KBM-7 (cell line): Measurements from ENCODE around the gene ADAMTSL1.

Experiments
- DNase-seq: peaks from one replicate; pipeline ENCODE4 v3.0.0-alpha.2; 2015
- in situ Hi-C: fragments of 300-500 bp; cut with MboI; formaldehyde crosslinking; loops from 2 replicates; pipeline ENCODE4 v1.14.3; 2020; ENCODE audit warnings: low sequenced_read_pairs, low pct_unique_long_range_greater_than_20kb, mixed read lengths

The ADAMTSL1 gene

DNA sequence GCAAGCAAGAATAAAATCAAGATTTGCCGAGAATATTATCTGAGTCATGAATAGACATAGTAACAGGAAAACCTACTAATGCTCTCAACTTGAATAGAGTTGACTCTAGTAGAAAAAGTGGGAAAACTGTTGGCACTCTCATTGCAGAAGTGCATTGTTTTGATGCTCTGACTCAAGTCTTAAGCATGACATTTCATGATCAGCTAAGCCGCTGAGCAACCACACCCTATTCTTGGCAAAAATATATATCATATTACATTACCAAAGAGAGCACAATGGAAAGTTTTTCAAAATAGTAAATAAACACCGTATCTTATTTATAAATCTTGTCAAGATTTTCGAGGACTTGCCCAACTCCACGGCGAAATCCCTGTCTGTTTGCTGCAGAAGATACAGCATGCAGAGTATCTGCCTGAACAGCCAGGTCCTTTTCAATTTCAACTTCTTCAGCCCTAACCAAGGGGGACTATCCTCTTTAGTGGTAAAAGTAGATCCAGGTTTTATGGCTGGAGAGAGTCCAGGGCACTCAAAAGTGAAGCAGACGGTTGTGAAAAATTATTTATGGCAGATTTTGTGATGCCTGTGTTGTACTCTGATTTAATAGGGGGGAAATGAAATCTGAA lies 13.9 kb upstream of the ADAMTSL1 start:
- no peak for DNase-seq
- in situ Hi-C loops, result no loop called here

DNA sequence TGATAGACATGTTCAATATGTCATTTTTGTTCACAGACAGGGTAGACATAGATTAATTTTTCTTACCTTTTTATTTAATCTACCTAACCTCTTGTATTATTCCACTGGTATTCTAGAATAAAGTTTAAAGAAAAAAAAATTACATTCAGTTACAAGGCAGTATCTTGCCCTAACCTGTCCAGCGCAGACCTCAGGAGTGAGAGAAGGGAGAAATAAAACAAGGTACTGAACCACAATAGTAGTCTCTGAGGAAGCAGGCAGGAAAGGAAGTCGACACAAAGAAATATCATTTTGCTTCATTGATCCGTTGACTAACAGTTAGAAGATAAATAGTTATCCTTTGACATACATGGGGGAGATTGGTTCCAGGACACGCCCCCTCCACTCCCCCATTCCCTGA lies 12.5 kb upstream of the ADAMTSL1 start:
- no peak for DNase-seq
- in situ Hi-C loops, result no loop called here

DNA sequence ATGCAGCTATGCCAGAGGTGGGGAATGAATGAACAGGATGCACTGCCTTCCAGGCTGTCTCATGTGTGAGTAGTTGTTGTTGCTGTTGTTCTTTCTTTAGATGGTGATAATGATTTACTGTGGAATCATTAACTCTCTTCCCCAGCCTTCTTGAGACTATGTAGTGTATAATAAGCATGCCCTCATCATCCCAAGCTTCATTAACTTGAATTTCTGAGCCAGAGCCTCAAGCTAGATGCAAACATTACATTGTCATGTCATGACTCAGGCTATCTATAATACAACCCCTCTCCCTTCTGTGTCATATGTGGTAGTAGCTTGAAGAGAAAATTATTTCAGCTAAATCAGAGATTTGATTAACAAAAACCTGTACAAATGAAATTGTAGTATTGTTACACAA lies 10.0 kb upstream of the ADAMTSL1 start:
- DNase-seq, result no peak
- in situ Hi-C loops, result no loop called here

DNA sequence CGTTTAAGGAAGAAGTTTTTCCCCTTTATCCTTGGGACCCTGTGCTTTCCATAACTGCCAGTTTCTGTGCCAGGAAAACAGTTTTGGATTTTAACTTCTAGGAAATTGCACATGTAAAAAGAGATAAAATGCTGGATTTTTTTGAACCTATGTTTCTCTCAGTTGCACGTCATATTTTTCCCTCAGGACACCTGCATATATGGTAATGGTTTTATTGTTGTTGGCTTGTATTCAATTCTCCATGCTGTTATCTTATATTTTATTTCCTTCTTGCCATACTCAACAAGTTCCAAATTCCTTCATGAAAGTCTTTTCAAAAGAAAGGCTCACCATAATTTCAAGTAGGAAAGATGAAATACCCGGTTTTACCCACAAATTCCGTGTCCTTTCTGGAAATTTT lies 7.9 kb upstream of the ADAMTSL1 start:
- DNase-seq, result no peak
- in situ Hi-C loops, result no loop called here

DNA sequence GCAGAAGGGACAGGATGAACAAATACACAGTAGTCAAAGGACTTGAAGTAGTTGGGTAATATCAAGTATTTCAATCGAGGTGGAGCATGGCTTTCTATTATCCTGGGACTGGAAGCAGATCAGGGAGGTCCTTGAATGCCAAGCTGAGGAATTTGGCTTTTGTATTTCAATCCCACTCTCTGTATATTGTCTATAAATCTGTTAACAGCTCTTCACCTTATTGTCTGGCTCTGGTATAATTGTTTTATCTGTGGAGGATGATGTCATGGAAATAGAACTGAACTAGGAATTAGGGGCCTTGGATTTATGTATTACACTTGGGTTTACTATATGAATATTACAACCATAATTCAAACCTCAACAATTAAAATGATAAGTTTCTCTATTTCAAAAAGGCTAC lies 6.3 kb upstream of the ADAMTSL1 start:
- in situ Hi-C loops, result no loop called here
- DNase-seq, result no peak

DNA sequence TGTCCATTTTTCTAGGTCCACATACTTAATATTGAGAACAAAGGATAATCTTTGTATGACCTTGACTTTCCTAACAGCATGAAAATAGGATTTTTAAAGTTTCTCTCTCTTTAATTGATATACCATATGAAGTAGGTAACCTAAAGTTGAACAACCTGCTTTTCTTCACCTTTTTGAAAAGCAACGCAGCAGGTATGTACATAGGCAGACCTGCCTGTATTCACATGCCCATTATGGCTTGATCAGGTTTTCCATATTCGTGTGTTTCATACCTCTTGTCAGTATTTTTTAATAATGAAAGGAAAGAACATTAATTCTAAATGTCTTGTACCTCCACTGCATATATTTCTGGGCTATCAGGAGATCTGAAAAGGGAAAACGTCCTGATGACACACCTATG lies 1.5 kb upstream of the ADAMTSL1 start:
- in situ Hi-C loops, result no loop called here
- DNase-seq, result no peak

DNA sequence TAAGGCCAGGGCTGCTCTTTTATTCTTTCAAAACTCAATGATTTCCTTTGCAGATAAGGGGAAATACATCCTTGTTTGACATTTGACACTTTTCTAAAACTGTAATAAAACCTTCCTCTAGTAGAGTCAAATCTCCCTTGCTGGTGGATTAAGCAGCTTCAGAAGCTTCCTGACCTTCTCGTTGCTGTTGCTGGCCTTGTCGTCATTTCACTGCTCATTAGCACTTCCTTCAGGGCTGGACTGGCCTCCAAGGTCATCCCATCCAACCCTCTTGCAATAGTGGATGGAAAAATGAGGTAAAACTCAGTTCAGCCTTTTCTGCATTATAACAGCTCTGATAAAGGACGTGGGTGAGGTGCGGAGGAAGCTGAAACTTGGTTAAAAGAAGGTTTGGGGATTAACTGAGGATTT lies 1.1 kb upstream of the ADAMTSL1 start:
- in situ Hi-C loops, result no loop called here
- no peak for DNase-seq

DNA sequence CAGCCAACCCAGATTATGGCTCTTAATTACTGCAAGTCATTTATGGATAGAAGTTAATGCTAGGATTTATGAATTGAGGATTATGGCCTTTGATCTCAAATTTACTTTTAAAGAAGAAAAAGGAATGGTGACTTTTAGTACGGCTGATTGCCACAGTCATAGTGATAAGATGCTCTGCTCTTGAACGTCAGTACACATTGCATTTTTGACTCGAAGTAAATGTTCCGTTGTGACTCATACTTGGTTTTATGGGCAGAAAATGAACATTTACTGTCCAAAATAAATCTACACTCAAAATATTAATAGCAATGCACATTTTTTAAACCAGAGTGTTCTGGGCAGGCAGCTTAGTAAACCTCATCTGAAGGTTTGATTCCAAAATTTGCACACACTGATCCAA lies 830 bp downstream of the ADAMTSL1 start:
- in situ Hi-C loops, result no loop called here
- DNase-seq, result no peak

DNA sequence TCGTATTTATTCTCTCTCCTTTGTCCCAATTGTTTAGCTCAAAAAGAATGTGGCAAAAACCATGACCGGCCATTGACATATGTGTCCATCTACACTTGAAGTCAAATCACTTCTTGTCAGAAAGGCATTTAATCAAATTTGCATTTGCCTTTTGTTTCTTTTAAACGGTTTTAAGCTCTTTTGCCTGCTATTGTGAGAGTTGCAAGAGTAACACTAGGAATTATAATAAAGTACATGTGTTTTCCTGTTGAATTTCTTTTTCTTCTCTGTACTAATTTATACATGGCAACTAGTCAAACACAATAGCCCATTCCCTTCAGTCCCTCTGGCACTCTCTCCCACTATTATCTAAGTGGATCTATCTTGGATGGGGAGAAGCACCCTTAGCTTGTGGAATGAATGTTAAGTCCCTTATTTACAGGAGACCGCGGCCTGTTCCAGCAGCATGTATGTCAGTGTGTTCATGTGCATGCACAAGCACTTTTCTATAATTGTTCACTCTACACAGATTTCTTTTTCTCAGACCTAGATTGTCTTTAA lies 3.2 kb downstream of the ADAMTSL1 start:
- in situ Hi-C loops, result no loop called here
- no peak for DNase-seq

DNA sequence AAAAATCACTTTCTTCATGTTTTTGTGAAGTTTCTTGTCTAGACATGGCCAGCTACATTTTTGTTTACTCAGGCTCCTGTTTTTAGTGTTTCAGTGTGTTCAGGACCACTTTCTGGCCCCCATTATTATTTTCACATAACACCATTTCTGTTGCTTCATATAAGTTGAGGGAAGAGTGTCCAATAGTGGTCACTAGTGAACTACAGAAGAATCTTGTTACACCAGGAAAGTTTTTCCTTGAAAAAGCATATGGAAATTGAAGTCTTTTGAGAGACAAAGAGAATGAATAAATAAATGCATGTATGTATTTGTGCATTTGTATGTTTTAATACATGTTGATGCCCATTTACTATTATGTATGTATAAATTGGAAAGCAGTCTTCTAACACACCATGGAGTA lies 3.8 kb downstream of the ADAMTSL1 start:
- DNase-seq, result no peak
- in situ Hi-C loops, result no loop called here

DNA sequence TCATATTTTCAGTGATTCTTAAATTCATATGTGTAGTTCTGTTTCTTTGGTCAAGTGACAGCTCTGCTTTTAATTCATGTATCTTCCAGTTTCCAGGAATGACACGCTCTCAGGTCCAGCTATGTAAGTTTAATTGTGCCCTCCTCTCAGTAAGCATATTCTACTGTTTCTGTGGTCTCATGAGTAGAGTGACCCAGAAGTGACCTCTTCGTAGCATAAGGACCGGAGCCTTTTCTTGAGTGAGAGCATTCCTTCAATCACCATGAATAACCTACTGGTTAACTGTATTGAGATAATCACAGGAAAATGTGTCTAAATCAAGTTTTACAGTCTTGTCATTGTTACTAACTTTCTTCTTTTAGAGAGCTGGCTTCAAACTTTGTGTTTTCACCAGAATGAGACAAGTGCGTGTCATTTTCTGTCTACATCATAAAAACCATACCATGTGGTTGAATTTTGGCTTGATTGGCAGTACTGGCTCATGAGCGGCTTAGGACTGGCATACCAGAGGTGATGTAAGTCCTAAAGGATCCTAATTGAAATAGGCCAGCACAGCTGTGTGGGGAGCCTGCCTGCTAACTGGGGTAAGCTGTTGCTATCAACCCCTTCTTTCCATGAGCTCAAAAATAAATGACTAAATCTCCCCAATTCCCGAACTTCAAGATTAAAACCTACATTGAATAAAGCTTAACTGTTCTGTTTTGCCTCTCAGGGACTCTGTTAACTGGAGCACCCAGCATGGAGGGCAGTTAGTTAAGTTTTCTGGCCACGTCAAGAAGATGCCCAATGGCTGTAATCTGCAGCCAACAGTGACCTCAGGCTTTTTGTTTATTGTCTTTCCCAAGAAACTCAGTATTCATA lies 4.8 kb downstream of the ADAMTSL1 start:
- DNase-seq, result no peak
- in situ Hi-C loops, result no loop called here

DNA sequence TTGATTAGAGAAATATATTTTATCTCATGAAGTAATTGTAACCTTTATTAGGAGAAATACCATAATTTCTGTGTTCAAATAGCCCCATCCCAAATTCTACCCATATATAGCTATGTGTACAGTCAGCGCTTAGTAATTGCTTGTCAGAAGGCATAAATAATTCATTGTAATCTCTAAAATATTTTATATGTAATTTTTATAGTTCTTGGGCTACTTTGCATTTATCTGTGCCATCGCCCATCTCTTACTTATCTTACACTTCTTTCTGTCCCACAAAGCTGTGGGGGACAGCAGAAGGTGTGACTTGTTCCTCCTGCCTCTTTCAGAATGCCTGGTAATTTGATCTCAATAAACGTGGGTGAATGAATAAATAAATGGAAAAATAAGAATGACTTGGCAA lies 5.5 kb downstream of the ADAMTSL1 start:
- no peak for DNase-seq
- in situ Hi-C loops, result no loop called here

DNA sequence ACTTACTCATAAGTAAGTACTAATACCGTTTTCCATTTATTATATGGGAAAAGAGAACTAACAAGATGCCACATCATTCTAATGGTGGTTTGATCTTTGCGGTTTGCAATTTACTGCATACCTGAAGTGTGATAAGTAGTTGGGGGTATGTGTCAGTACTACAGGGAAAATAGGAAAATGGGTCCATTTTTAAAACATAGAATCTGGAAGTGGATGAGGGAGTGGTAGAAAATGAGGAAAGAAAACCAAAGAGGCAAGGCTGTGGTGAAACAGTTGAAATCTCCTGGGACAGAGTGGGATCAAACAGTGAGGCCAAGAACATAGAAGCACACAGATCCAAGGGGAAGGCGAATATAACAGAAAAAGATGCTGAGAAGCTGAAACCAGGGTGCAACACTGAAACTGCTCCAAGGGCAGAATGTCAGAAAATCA lies 6.7 kb downstream of the ADAMTSL1 start:
- DNase-seq, result no peak
- in situ Hi-C loops, result no loop called here

DNA sequence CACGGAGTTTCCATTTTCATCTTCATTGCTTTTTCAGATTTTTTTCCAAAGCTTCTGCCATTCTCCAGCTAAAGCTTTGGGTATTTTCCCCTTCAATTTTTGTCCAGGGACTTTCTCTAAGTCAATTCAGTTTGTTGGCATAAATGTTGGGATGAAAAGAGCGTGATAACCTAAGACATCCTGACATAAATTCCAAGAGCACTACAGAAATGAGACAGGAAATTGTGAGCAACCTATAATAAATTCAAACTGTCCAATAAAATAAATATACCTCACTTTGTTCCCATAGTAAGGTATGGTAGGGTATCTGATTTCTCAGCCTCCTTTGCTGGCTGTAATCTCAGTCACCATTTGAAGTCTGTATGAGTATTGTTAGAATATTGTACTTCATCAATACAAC lies 8.4 kb downstream of the ADAMTSL1 start:
- in situ Hi-C loops, result no loop called here
- DNase-seq, result no peak

DNA sequence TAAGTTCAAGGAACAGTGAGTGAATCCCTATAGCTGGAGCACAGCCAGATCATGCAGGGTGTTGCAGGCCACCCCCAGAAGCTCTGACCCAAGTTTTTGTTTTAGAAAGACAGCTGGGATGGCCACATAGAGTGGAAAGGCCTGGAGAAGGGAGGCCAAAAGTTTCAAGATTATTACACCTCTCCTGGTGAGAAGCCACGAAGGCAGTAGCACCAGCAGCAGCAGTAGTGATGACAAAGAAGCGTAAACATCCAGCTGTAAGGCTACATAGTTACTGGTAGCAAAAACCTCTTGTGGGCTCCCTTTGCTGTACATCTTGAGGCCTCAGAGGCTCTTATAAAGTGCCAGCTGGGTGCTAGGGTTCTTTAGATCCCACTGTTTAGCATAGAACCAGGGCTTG lies 11.8 kb downstream of the ADAMTSL1 start:
- in situ Hi-C loops, result no loop called here
- DNase-seq, result no peak

DNA sequence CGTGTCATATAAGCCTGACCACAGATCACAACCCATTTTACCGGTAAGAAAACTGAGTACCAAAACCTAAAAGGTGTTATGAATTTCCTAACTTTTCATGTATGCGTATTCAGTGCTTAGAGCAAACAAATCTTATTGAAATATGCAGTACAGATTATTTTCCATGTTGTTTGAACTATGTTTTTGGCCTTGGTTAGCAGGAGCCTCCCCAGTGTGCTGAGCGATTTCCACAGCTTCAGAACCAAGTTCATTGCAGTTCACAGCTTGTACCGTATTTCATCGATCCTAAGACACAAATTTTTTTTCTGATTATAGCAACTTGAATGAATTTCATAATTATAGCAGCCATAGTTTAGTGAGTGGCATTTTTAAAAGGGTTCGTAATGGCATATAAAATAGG lies 13.7 kb downstream of the ADAMTSL1 start:
- in situ Hi-C loops, result no loop called here
- no peak for DNase-seq

DNA sequence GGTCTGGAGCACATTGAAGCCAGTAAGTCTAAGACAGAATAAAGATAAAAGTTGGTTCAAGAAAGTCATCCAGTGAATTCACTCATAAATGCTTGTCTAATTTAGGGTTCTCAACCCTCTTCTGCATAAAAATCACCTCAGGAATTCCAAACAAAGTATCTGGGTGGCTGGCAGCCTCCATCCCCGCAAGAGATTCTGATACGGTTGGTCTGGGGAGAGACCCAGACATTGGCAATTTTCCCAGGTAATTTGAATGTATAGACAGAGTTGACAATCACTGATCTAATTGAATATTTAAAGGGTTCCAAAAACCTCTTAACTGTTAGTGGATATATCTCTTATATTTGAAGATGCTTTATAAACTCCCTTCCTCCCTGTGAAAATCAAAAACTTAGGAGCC lies 14.9 kb downstream of the ADAMTSL1 start:
- in situ Hi-C loops, result no loop called here
- no peak for DNase-seq

DNA sequence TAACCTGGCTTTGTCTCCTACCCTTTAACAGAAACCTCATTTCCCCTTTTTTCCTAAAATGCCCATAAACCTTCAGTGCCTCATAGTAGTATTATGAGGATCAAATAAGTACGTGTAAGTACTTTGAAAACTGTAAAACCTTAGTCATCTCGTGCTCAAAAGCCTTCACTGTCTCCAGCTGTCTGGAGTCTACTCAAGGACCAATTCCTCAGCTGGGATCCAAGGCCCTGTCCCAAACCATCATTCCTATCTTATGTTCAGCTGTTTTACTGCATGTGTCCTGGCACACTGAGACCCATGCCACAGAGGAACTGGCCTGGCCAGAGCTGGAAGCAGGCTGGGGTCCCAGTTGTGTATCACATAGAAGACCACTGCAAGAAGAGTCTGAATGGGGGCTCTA lies 15.9 kb downstream of the ADAMTSL1 start:
- in situ Hi-C loops, result no loop called here
- DNase-seq, result no peak

DNA sequence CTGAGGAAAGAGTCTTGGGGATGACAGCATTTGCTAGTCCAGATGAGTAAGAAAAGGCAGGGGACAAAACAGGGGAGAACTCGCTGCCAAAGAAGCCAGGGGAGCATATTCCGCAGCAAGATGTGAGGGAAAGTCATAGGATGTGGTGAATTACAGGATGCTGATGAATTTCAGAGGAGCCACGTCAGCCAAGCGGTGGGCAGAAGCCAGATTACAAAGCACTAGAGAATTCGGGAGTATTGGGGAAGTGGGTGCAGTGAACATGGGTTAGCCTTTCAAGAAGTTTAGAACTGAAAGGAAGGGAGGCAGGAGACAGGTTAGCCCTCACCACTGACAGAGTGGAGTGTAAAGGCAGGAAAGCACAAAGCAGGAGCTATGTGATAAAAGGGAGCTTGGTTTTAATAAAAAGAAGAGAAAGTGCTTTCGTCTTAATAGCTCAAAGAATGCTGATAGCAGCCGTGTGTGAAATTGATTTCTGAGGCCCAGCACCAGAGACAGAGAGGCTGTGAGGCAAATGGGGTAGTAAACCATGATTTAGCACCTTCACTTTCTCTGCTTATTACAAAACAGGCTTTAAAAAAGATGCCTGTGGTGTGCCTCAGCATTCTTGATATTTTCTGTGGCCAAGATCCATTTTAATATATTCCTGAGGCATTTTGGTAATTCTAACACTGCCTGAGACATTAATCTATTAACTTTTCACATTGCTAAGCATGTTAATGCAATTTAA lies 16.9 kb downstream of the ADAMTSL1 start:
- in situ Hi-C loops, result no loop called here
- DNase-seq, result no peak

DNA sequence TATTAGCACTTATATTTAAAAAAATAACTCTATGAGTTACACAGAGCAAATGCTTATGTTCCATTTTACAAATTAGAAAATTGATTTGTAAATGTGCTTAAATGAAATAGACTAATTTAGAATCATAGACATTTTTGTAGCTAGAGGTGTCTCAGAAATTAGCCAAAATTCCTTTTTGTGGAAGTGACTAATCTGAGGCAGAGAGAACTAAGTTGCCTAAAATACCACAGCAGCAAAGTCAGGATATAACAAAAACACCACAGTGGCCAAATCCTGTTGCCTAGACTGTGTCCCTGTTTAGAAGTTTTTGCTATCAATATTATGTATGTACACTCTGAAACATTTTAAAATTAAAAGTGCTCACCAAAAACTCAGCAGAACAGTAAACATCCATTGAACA lies 18.7 kb downstream of the ADAMTSL1 start:
- DNase-seq, result no peak
- in situ Hi-C loops, result no loop called here
